ENCODE data around the gene CLEC4A. TPM values are rescaled to one million over a fixed set of nuclear protein-coding genes. Genes with fewer than 3 reads are reported as not detected.
"Not testable (repeated sequence)": the region's sequence is repeated elsewhere in the genome, so short reads cannot be mapped to it uniquely, and the experiment has no call there.

The CLEC4A gene
- total and polyA plus RNA-seq, 2 of the 13 experiments (the other 11 are each of a cell fraction or from before 2014, with no cell fraction given), result 0.55 TPM; not detected in 1

DNA sequence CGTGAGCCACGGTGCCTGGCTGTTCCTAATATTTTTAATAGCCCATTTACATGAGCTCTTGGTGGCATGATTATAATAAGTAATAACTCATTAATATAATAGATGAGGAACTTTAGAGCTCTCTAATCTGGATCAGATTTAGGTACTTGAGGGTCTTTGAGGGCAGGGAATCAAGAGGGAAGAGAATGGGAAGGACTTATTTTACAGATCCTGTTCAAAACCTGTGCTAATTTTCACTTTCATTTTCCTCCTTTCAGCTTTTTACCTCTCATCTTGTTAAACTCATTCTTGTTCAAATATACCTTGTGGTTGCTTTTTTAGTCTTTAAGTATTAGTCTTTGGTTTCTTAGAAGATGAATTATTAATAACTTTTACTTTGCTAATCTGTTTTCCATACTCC, 35.8 kb upstream of the CLEC4A start:
- no peaks in the 10 kb centered on the region for H4K20me1 ChIP-seq (ENCODE audit: insufficient read depth, low read length)
- ATAC-seq (no peak), FAIRE-seq (no peak), DNase-seq (ENCODE audit: low spot score) (no peak)
- TF ChIP-seq ZNF883 (CRISPR knock-in tag; IDR thresholded peaks at IDR 0.05; ENCODE audit: not compliant biosample characterization), result no peak
- no peak for TF ChIP-seq TEAD3 (CRISPR knock-in tag; optimal IDR thresholded peaks at IDR 0.05; ENCODE audit: borderline replicate concordance)
- no peak for TF ChIP-seq THAP11 (CRISPR knock-in tag; IDR thresholded peaks at IDR 0.05)
- WGBS (ENCODE audit: low lambda C conversion rate), result 89% methylated on average over 2 of the region's 2 CpGs
- intact Hi-C loops (cut with micrococcal nuclease; ENCODE audit: unreplicated experiment) (no loop called here), in situ Hi-C loops (cut with HindIII; ENCODE audit: extremely low pct_ligation_motif_present, low pct_unique_long_range_greater_than_20kb) (no loop called here)
- H3K9me3 ChIP-seq (ENCODE audit: low read length), result no peaks in the 10 kb centered on the region
- no peak overlapping the region for H2AFZ ChIP-seq (ENCODE audit: low read length)
- peaks cover 20% of the 10 kb centered on the region for H3K79me2 ChIP-seq (ENCODE audit: insufficient read depth, low read length)
- H3K4me1 ChIP-seq (ENCODE audit: insufficient read depth, low read length), result peaks cover 18% of the 10 kb centered on the region
- no peak overlapping the region for H3K4me3 ChIP-seq (replicated peaks in 1 of 3; ENCODE audit: insufficient read depth in 1 of 3, low read depth in 2 of 3, low read length in 3 of 3)
- BruUV-seq (replicated peaks), result no TSS peak
- H3K9ac ChIP-seq (ENCODE audit: insufficient read depth, low read depth, low read length), result no peak overlapping the region
- H3K27ac ChIP-seq (ENCODE audit: extremely low read length, insufficient read depth, low read length), result no peak overlapping the region
- no peak overlapping the region for H3K4me2 ChIP-seq (ENCODE audit: low read depth, low read length)
- ChIA-PET CTCF (ENCODE audit: low intra/inter-chr PET ratio, low total read pairs) (no interaction called here), POLR2A (no interaction called here)
- H3K27me3 ChIP-seq (ENCODE audit: control insufficient read depth in 1 of 2, insufficient read depth in 2 of 2, low read length in 2 of 2), result no peaks in the 10 kb centered on the region
- H3K36me3 ChIP-seq (replicated peaks in 1 of 2; ENCODE audit: control insufficient read depth in 1 of 2, insufficient read depth in 2 of 2, low read length in 2 of 2), result peaks cover 8 to 32% of the 10 kb centered on the region in 2 experiments

DNA sequence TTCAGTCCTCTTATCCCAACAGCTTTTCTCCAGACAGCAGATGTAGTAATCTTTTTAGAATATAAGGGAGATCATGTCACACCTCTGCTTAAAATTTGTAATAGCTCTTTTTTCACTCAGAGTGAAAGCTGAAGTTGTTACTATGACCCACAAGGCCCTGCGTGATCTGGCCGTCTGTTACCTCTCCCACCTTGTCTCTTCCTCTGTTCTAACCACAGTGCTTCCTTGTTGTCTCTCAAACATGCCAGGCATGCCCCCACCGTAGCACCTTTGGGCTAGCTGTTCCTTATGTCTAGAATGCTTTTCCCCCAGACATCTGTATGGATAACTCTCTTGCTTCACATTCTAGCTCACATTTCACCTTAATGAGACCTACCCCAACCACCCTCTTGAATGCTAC, 34.8 kb upstream of the CLEC4A start:
- POLR2A ChIA-PET, result no interaction called here
- Histone ChIP-seq H3K4me2 (ENCODE audit: low read depth, low read length) (no peak overlapping the region), H3K4me1 (ENCODE audit: insufficient read depth, low read length) (peaks cover 10% of the 10 kb centered on the region), H3K4me3 (replicated peaks in 1 of 3; ENCODE audit: insufficient read depth in 1 of 3, low read depth in 2 of 3, low read length in 3 of 3) (no peak overlapping the region), H2AFZ (ENCODE audit: low read length) (no peak overlapping the region), H4K20me1 (ENCODE audit: insufficient read depth, low read length) (no peaks in the 10 kb centered on the region), H3K27me3 (ENCODE audit: control insufficient read depth in 1 of 2, insufficient read depth in 2 of 2, low read length in 2 of 2) (no peaks in the 10 kb centered on the region), H3K36me3 (replicated peaks in 1 of 2; ENCODE audit: control insufficient read depth in 1 of 2, insufficient read depth in 2 of 2, low read length in 2 of 2) (peaks cover 8 to 41% of the 10 kb centered on the region in 2 experiments), H3K9me3 (ENCODE audit: low read length) (no peaks in the 10 kb centered on the region), H3K27ac (ENCODE audit: extremely low read length, insufficient read depth, low read length) (no peak overlapping the region), H3K9ac (ENCODE audit: insufficient read depth, low read depth, low read length) (no peak overlapping the region), H3K79me2 (ENCODE audit: insufficient read depth, low read length) (peaks cover 13% of the 10 kb centered on the region)
- no peak for TF ChIP-seq ZZZ3 (CRISPR knock-in tag; IDR thresholded peaks at IDR 0.05; ENCODE audit: borderline replicate concordance)
- TF ChIP-seq RXRB (CRISPR knock-in tag; IDR thresholded peaks at IDR 0.05; ENCODE audit: borderline replicate concordance), result no peak
- TF ChIP-seq, protein P1, sequence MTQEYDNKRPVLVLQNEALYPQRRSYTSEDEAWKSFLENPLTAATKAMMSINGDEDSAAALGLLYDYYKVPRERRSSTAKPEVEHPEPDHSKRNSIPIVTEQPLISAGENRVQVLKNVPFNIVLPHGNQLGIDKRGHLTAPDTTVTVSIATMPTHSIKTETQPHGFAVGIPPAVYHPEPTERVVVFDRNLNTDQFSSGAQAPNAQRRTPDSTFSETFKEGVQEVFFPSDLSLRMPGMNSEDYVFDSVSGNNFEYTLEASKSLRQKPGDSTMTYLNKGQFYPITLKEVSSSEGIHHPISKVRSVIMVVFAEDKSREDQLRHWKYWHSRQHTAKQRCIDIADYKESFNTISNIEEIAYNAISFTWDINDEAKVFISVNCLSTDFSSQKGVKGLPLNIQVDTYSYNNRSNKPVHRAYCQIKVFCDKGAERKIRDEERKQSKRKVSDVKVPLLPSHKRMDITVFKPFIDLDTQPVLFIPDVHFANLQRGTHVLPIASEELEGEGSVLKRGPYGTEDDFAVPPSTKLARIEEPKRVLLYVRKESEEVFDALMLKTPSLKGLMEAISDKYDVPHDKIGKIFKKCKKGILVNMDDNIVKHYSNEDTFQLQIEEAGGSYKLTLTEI (CRISPR knock-in tag; conservative IDR thresholded peaks at IDR 0.05), result no peak
- TF ChIP-seq, protein P2, sequence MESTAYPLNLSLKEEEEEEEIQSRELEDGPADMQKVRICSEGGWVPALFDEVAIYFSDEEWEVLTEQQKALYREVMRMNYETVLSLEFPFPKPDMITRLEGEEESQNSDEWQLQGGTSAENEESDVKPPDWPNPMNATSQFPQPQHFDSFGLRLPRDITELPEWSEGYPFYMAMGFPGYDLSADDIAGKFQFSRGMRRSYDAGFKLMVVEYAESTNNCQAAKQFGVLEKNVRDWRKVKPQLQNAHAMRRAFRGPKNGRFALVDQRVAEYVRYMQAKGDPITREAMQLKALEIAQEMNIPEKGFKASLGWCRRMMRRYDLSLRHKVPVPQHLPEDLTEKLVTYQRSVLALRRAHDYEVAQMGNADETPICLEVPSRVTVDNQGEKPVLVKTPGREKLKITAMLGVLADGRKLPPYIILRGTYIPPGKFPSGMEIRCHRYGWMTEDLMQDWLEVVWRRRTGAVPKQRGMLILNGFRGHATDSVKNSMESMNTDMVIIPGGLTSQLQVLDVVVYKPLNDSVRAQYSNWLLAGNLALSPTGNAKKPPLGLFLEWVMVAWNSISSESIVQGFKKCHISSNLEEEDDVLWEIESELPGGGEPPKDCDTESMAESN (CRISPR knock-in tag; conservative IDR thresholded peaks at IDR 0.05), result no peak
- 97% methylated on average over 3 of the region's 3 CpGs for WGBS (ENCODE audit: low lambda C conversion rate)
- DNase-seq (ENCODE audit: low spot score) (no peak), ATAC-seq (no peak), FAIRE-seq (no peak)
- in situ Hi-C loops (cut with HindIII; ENCODE audit: extremely low pct_ligation_motif_present, low pct_unique_long_range_greater_than_20kb), result no loop called here
- CTCF ChIA-PET (ENCODE audit: low intra/inter-chr PET ratio, low total read pairs), result no interaction called here
- BruUV-seq (replicated peaks), result no TSS peak
- intact Hi-C loops (cut with micrococcal nuclease; ENCODE audit: unreplicated experiment), result no loop called here

DNA sequence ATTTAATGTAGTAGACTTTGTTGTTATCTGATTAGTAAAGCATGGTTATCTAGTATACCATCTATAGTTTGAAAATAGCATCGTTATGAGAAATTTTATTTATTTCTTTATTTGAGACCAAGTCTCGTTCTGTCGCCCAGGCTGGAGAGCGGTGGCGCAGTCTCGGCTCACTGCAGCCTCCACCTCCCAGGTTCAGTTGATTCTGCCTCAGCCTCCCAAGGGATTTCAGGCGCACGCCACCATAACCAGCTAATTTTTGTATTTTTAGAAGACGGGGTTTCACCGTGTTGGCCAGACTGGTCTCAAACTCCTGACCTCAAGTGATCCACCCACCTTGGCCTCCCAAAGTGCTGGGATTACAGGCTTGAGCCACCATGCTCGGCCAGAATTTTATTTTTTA, 34.1 kb upstream of the CLEC4A start:
- ATAC-seq; H4K20me1 ChIP-seq (ENCODE audit: insufficient read depth, low read length); H3K4me3 ChIP-seq (replicated peaks in 1 of 3; ENCODE audit: insufficient read depth in 1 of 3, low read depth in 2 of 3, low read length in 3 of 3); FAIRE-seq; DNase-seq (ENCODE audit: low spot score); H3K4me2 ChIP-seq (ENCODE audit: low read depth, low read length); H3K27me3 ChIP-seq (ENCODE audit: control insufficient read depth in 1 of 2, insufficient read depth in 2 of 2, low read length in 2 of 2); H3K9me3 ChIP-seq (ENCODE audit: low read length); CTCF ChIA-PET (ENCODE audit: low intra/inter-chr PET ratio, low total read pairs); BruUV-seq (replicated peaks); H3K27ac ChIP-seq (ENCODE audit: extremely low read length, insufficient read depth, low read length); H3K9ac ChIP-seq (ENCODE audit: insufficient read depth, low read depth, low read length); intact Hi-C loops (cut with micrococcal nuclease; ENCODE audit: unreplicated experiment); POLR2A ChIA-PET; in situ Hi-C loops (cut with HindIII; ENCODE audit: extremely low pct_ligation_motif_present, low pct_unique_long_range_greater_than_20kb); H3K79me2 ChIP-seq (ENCODE audit: insufficient read depth, low read length); H2AFZ ChIP-seq (ENCODE audit: low read length); H3K4me1 ChIP-seq (ENCODE audit: insufficient read depth, low read length): not testable (repeated sequence)
- peaks cover 8 to 43% of the 10 kb centered on the region in 2 experiments for H3K36me3 ChIP-seq (replicated peaks in 1 of 2; ENCODE audit: control insufficient read depth in 1 of 2, insufficient read depth in 2 of 2, low read length in 2 of 2)
- 98% methylated on average over 11 of the region's 11 CpGs for WGBS (ENCODE audit: low lambda C conversion rate)
